ENCODE data around the gene AP2B1.
A peak's percentile ranks its signal among the peaks of the same experiment; 100 is the strongest.
"Not testable (repeated sequence)": the region's sequence is repeated elsewhere in the genome, so short reads cannot be mapped to it uniquely, and the experiment has no call there.

Gene AP2B1

DNA sequence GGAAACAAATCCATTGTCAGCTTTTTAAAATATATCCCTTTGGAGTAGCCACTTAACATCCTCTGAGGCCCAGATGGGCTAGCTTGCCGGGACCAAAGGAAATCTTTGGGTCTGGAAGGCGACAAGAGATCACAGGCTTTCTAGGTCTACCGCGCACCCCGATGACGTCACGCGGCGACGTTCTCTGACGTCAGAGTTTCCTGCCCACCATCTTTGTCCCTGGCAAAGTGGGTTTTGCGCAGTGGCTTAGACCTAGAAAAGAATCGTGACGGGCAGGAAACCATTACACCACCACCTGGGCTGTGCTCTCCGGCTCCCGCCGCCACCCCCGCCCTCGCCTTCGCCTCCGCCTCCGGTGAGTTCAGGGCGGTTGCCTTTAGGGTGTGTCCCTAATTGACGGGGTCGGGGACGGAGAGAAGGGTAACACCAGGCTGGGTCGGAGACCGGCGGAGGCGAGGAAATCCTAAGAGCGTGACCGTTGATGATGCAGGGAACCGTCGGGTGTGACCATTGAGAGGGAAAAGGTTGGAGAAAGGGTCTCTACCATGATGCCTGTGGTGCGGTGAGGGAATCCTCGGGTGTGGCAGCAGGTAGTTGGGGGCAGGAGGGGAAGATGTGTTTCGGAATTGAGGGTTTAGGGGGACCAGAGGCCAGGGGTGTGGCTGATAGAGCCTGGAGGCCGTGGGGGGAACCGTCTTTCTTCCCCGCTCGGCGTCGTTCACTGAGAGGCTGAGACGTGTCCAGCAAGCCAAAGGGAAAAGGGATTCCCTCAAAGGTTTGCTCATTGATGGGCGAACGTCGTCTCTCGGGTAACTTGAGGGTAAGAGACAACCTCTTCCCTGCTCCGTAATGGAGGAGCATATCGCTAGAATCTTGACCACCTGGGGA lies at the start of gene AP2B1:
Gene AP2B1 (plus strand): TSS at position 249 of the 888 bp plus-strand sequence. CDS start 6,709 bp downstream, outside the sequence.
- DNase-seq, result peak; percentile 96

DNA sequence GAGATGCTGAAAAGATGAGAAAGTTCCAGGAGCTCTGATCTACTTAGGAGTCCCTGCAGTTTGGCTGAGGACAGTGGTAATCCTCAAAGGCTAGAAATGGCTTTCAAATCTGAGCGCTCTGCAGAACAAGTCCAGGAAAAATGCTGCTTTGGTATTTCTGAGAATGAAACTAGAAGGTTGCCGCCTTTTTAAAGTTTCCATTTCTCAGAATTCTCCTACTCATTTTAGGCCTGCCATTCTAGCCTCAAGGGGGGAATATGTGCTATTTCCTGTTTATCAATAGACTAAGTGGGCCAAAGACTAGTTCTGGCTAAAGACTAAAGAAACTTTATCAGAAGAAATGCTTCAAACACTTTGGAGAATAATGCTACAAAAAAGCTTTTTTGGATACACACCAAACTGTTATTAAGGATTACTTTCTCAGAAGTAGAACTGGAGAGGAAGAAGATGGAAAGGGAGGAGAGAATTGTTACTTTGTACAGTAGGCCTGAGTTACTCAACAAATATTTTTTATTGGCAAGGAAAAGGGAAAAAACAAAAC lies 49.5 kb upstream of the AP2B1 start, which contains the start of gene SLFN12L:
Gene SLFN12L (minus strand): TSS at position 78 of the 541 bp plus-strand sequence. CDS start 15,314 bp downstream, outside the sequence.
- DNase-seq, result no peak

DNA sequence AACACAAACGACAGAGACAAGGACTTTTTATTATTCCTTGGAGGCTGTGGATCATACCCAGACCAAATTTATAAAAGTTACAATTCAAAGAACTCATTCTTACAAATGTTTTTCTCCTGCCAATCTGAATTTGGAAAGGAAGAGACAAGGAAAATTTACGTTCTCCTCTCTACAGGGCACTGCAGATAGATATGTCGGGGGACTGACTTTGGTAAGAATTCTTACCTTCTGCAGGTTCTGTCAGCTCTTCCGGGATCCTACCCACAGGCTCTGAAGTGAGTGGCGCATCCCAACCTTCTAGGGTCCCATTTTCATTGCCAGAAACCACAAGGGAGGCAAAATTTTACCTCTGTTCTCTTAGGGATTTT lies 47.5 kb upstream of the AP2B1 start:
- DNase-seq, result no peak

DNA sequence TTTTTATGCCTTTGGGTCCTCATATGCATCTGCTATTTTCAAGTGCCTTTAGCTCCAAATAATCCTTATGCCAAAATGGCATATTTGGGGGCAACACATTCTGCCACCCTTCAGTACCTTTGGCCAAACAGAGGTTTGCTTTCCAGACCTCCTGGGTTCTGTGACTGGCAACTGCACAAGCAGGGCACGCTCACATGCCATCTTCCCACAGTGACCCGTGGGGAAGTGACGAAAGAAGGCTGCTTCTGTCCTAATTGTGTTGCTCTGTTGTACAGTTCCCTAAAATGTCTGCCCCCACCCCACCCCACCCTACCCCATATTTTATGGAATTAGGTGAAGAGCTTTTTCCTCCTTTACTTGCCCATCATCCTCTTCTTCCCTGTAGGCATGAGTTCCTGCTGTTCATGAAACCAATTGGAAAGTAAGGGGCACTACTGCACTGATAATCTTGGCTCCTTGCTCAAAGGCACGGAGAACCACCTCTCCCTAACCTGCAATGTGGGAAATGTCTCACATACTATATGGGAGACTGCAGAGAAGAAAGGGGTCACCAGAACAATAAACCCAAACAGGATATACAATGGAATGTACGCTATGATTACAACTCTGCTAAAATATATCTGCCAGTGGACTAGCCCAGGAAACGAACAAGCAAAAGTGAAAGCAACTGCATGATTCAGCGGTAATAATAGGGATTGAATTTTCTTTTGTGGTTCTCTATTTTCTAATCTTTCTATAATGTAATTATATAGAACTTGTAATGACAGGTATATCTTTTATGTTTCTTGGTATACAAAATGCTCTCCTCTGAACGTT lies 46.3 kb upstream of the AP2B1 start:
- peak; percentile 22 for DNase-seq

DNA sequence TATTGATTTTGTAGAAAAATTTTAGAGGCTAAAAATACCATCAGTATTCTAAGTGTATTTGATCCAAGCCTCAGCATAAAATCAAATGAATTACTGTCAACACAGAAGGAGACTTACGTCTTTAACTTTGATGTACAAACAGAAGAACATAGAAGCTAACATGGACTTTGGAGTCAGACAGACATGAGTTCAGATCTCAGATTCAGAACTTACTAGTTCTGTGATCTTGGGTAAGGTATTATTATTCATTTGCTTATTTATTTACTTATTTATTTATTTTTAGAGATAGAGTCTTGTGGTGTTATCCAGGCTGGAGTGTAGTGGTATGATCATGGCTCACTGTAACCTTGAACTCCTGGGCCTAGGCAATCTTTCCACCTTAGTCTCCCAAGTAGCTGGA lies 45.7 kb upstream of the AP2B1 start:
- DNase-seq, result no peak

DNA sequence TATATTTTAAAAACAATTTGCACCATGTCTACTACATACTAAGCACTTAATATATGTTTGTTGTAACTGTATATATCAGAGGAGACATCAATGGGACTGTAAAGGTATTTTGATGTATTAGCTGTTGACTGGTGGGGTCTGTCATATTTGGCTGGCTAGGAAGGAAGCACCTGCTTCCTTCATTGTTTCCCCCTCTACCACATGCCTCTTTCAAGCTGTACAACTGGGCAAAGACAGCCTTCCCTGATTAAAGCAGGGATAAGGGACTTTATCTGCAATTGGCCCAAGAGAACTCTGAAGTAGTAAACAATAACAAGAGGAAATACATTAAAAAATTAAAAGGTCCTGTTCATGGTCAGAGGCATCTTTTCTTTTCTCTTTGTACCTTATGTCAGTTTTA lies 44.1 kb upstream of the AP2B1 start:
- no peak for DNase-seq

DNA sequence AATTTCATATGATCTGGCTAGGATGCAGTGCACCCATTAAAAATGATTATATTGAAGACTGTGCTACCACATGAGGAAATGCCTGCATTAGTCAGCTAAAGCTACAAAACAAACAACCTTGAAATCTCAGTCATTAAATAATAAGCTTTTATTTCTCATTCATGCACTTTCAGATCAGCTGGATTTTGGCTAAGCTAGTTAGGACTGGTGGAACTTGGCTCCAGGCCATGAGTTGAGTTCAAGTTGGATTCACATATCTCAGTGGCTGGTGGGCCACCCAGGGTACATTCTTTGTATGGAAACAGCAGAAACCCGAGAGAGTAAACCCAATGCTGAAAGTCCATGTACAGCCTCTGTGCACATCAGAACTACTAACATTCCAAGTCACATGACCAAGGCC lies 43.3 kb upstream of the AP2B1 start:
- peak; percentile 6 for DNase-seq

DNA sequence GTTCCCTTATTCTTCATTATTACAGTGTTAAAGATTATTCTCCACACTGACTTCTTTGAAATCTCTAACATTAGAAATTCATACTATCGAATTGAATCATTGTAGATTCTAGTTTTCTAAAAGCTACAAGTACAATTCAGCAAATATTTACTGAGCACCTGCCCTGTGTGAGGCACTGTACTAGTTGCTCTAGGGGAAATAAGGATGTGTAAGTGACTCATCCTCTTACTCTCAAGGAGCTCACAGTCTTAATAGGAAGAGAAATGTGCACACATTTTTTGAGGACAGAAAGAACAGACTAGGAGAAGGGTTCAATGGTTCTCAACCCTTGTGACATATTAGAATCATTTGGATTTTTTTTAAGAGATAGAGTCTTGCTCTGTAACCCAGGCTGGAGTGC lies 42.0 kb upstream of the AP2B1 start:
- no peak for DNase-seq

DNA sequence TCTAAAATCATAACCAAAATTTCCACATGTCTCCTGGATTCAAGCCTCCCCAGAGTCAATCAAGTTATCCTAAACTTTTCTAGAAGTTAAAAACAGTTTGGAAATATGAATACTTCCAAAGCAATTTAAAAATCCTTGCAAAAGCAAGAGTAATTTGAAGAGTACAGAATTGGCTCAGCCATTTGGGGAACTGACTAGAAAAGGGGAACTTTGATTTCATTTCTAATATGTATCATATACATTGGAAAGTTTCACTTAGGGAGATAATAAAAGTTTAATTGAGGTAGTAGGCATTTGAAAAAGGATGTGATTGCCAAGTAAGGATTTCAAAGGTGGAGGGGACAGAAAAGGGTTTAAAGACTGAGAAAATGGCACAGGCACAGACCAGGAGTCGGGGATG lies 40.6 kb upstream of the AP2B1 start:
- DNase-seq, result no peak

DNA sequence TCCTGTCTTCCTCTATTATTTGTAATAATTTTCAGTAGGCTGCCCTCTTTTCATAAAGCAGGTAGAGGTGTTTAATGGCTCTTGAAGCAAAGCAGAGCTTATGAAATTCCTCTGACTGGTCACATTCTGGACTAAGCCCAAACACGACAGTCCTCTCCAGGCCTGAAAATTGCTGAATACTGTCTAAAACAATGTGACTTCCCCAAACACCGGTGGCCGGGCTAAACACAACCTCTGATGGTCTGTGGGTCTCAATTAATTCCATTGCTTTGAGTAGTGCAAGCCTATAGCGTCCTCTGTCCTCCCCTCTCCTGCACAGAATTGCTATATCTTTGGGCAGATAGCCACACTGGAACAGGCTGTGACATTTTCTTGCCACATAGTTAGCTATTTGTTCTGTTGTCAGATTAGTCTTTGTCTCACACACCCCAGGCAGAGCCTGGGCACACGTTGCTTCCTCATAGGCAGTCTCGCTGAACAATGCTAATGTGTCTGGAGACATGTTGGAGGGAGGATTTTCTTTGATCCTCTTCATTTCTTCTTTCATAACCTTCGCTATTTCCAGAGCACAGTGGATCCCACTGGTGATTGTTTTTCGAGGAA lies 38.8 kb upstream of the AP2B1 start:
- DNase-seq, result no peak

DNA sequence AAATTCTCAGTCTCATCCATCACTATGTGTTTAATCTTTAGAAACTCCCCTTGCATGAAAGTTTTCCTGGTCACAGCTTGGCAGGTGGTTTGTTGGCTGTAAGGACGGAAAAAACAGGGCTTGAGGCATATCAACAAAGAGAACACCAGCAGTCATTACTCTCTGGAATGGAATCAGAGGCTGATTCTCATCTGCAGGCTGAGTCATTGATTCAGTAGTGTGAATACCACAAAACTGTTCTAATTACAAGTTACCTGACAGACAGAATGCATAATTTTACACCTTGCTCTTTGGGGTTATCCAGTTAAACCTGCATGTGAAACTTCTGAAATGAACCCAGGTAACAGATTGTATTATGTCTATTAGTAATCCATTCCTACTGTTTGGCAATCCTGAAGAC lies 38.1 kb upstream of the AP2B1 start:
- DNase-seq, result no peak

DNA sequence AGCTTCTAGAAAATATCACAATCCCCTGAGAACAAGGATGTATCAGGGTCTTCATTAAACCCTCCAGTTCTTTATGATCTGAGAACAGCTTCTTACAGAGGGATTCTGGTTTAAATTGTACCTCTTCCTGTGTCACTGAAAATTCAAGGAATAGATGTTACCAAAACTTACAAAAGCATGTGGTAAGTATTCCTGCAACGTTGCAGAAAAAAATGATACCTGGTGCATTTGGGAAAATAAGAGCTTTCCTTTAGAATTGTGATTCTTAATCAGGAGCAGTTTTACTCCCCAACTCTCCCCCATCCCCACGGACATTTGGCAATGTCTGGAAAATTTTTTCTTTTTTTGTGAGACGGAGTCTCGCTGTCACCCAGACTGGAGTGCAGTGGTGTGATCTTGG lies 33.8 kb upstream of the AP2B1 start:
- DNase-seq, result no peak

DNA sequence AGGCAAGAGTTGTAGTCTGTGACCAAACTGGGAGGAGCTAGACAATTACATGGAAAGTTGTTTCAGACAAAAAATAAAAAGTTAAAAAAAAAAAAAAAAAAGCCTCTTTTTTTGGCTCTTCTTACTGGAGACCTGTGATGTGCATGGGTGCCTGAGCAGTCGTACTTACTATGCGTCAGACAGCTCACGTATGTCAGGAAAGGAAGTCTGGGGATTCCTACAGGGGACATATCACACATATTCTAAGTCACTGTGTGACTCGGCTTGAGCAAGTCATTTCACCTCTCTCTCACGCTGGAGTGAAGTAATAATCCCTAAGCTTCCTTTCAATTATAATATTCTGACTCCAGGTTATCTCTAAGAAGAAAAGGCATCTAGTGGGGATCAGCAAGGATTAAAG lies 32.5 kb upstream of the AP2B1 start:
- DNase-seq, result no peak

DNA sequence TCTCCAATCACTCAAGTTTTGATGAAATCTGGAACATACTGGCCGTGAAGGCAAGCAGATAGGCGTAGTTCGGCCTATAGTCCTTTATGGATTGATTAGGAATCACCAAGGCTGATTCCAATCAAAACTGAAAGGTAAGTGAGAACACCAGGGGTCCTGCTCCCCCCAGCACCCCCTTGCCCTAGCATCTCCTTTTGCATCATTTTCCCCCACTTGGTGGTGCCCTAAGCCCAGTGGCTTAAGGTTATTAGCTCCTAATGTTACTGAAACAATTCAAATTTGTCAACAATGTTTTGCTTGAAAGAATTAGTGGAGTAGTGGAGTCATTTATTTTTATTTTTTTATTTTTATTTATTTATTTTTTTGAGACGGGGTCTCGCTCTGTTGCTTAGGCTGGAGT lies 31.4 kb upstream of the AP2B1 start:
- no peak for DNase-seq

DNA sequence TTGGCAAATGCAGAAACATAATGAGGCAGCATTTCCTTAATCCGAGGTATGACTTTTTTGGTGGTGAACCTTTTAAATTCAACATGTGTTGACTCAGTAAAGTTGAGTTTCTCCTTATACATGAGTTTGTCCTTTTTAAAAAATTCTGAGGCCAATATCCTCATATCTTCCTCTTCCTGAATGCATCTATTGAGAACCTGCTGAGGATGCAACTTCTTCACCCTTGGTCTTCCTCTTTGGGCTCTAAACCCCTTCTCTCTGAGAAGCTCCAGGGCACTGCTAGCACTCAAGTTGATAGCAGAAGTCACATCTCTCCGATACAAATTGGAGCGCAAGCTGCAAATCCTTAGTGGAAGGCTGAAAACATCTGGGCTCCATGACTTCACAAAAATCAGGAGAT lies 29.8 kb upstream of the AP2B1 start:
- DNase-seq, result no peak

DNA sequence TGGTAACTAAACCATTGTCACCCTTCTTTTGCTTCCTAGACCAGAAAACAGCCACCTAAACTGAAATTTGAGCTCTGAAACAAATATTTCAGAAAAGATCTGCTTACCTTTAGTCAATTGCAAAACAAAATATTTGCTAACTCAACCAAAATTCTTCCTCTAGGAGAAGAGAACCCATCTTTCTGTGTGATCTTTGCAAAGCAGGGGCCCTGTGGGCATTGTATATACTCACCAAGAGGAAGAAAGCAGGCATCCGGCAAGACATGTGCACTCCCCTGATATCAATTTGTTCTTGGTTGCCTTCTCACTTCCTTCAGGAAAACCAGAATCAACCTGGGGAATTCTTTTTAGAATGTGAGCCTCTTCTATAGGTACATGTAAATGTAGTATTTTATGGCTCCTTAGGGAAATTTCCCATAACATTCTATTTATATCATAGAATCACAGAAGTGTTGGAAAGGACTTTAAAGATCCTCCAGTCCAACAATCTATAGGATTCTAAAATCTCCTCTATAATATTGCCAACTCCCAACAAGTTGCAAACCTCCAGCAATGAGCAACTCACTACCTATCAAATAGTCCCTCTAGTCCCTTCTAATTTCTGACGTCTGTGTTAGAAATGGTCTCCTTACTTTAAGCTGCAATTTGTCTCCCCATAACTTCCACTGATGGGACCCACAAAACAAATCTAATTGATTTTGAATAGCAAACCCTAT lies 27.5 kb upstream of the AP2B1 start:
- DNase-seq, result no peak

DNA sequence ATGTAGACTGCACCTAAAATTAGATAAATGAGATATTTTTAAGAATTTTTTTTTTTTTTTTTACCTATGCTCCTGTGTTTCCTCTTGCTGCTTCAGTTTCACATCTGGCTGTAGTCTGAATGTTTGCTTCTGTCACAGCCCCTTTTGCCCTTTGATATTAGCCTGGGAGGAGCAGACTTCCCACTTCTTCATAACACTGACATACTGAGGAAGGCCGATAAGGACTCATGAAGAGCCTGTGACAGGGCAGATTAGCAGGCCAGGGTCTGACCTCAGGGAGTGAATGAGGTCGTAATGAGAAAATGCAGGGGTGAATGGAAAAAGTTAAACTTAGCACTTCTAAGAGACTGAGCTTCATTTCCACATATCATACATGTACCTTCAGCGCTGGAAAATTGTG lies 26.4 kb upstream of the AP2B1 start, which contains the start of gene SLFN14:
Gene SLFN14 (minus strand): TSS at position 117 of the 400 bp plus-strand sequence. CDS start 2,757 bp downstream, outside the sequence.
- no peak for DNase-seq

DNA sequence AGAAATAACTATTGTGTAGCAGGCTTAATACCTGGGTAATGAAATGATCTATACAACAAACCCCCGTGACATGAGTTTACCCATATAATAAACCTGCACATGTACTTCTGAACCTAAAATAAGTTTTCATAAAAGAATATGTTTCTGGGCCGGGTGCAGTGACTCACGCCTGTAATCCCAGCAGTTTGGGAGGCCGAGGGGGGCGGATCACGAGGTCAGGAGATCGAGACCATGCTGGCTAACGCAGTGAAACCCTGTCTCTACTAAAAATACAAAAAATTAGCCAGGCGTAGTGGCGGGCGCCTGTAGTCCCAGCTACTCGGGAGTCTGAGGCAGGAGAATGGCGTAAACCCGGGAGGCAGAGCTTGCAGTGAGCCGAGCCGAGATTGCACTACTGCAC lies 23.9 kb upstream of the AP2B1 start:
- DNase-seq, result not testable (repeated sequence)

DNA sequence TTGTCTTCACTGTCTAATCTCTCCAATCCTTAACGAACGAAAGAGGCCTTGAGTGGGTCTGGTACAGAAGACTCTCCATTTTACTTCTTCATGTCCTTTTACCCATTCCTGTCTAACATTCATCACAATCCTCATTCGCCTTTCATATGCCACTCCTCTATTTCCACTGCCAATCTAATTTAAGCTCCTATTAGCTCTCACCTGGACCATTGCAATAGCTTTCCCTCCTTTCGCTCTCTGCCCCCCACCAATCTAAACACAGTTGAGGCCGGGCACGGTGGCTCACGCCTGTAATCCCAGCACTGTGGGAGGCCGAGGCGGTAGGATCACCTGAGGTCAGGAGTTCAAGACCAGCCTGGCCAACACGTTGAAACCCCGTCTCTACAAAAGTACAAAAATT lies 20.2 kb upstream of the AP2B1 start:
- no peak for DNase-seq

DNA sequence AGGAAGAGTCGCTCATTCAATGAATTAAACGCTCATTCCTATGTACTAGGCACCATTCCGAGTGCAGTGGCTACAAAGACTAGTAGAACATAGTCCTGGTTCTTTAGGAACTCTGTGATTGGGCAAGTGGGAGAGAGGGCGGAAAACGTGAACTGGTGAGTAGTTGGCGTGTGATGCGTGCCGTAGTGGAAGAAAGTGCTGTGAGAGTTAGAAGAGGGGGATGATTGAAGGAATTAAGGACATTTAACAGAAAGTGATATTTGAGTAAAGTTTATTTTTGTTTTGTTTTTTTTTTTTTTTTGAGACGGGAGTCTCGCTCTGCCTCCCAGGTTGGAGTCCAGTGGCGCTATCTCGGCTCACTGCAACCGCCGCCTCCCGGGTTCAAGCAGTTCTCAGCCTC lies 18.6 kb upstream of the AP2B1 start:
- peak; percentile 29 for DNase-seq

DNA sequence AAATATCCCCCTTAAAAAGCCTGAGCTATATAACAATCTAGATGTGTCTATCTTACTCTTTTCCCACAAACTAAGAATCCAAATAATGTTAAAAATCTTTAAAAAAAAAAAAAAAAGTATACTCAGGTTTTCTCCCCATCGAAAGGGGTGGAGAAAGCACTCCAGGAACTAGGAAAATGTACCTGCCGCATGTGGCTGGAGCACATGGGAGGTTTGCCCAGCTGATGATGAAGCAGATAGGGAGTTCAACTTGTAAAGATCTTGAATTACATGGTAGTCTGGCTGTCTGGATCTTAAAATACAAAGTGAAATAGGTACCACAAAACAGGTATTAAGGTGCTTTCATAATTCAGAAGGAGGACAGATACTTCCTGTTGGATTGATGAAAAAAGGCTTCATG lies 17.7 kb upstream of the AP2B1 start:
- DNase-seq, result no peak

DNA sequence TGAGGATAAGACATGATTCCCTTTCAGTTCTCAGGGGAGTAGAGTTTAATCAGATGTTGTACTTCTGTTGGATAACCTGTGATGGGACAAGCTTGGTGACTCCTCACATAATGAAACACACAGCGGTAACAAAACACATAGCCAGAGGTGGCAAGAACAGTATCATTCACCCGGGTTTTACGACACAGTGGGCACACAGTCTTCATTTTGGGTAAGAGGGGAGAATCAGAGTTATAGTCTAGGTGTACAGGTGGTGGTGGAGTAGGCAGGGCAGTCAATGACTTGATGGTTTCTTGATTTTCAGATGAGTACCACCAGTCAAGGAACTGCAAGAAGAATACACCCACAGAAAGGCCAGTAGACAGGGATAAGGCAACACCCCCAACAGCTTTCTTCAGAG lies 11.4 kb upstream of the AP2B1 start:
- no peak for DNase-seq

DNA sequence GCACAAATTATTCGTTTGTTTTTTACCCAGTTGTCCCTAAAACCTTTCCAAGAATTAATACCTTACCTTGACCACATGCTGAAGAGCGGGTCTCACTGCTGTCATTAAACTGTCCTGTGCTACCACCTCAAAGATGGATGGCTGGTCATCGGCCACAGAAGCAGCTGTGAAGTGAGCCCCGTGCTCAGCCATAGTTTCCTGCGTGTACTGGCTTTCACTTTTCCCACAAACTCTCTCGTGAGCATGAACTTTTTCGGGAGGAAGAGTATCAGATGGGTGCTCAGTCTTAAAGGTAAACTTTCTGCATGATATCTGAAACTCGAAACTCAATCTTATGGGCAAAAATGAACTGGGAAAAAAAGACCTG lies 9.3 kb upstream of the AP2B1 start:
- DNase-seq, result no peak
